HG02623 (cell line): Measurements from ENCODE around the gene BDP1.
A peak's percentile ranks its signal among the peaks of the same experiment; 100 is the strongest.
"Not testable (repeated sequence)": the region's sequence is repeated elsewhere in the genome, so short reads cannot be mapped to it uniquely, and the experiment has no call there.

Experiments
- ATAC-seq: cut with Tn5 transposase; IDR thresholded peaks from one replicate; pipeline ENCODE4 v1.9.1; 2021; ENCODE audit warnings: moderate library complexity; ENCODE audit not compliant: unreplicated experiment

The BDP1 gene

GRCh38 chr5:71461360-71461759 is 5.9 kb downstream of the BDP1 start:
- no peak for ATAC-seq

- no peak for ATAC-seq
Observed at GRCh38 chr5:71471193-71471592, 15.7 kb downstream of the BDP1 start.

DNA sequence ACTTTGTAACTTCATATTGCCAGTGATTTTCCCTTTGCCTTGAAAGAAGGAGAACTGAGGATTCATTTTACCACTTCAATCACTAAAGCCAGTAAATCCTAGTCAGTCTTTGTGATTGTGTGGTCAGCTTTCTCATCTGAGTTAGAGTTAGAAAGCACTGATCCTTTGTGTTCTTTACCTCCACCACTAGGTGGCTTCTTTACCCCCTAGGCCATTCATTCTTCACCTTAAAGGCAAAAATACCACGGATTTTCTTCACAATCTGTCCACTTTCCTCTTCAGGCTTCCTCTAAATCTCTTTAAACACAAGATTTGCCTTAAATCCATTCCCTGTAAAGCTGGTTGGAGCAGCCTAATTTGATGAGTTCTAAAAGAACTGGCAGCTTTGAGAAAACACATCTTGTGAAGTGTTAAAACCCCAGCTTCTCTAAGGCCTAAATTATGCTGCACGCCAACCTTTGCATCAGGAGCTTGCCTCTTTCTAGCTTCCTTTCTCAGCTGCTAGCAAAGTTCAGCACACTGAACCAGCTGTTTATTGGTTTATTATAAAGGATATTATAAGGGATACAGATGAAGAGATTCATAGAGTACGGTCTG is 20.4 kb downstream of the BDP1 start:
- ATAC-seq: no peak

GRCh38 chr5:71481441-71481840 is 26.0 kb downstream of the BDP1 start:
- ATAC-seq: no peak

GRCh38 chr5:71482132-71482531 is 26.7 kb downstream of the BDP1 start:
- ATAC-seq: no peak

DNA sequence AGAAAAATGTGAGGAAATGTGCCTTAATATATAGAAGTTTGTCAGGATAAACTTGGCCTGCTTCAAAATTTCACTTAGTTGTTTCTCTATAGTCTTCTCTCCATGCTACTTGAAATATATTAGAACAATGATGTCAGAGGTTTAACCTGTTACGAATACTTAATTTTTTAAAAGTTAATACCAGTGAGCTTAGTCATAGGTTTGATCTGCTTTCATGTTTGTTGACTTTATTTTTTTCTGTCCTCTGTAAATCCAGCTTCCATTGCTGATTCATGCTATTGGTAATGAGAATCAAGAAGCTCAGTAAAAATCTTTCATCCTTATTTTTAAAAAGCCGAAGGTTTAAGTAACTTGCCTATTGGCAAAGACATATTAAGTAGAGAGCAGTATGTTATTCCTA is 27.9 kb downstream of the BDP1 start:
- no peak for ATAC-seq

GRCh38 chr5:71492817-71493615 is 37.6 kb downstream of the BDP1 start:
- ATAC-seq: no peak

- not testable (repeated sequence) for ATAC-seq
Observed at GRCh38 chr5:71494202-71494601, 38.8 kb downstream of the BDP1 start.

DNA sequence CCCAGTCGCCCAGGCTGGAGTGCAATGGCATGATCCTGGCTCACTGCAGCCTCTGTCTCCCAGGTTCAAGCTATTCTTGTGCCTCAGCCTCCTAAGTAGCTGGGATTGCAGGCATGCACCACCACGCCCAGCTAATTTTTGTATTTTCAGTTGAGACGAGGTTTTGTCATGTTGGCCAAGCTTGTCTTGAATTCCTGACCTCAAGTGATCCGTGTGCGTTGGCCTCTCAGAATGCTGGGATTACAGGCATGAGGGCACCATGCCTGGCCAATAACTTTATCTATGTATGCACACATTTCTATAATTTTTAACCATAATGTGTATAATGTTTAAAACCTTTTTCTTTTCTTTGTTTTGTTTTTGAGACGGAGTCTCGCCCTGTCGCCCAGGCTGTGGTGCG is 43.3 kb downstream of the BDP1 start:
- ATAC-seq: not testable (repeated sequence)

- ATAC-seq: no peak
Observed at GRCh38 chr5:71503536-71503935, 48.1 kb downstream of the BDP1 start.

- ATAC-seq: no peak
Observed at GRCh38 chr5:71522151-71522550, 66.7 kb downstream of the BDP1 start.

DNA sequence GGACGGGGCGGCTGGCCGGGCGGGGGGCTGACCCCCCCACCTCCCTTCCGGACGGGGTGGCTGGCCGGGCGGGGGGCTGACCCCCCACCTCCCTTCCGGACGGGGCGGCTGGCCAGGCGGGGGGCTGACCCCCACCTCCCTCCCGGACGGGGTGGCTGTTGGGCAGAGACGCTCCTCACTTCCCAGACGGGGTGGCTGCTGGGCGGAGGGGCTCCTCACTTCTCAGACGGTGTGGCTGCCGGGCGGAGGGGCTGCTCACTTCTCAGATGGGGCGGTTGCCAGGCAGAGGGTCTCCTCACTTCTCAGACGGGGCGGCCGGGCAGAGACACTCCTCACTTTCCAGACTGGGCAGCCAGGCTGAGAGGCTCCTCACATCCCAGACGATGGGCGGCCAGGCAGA is 70.2 kb downstream of the BDP1 start:
- not testable (repeated sequence) for ATAC-seq

DNA sequence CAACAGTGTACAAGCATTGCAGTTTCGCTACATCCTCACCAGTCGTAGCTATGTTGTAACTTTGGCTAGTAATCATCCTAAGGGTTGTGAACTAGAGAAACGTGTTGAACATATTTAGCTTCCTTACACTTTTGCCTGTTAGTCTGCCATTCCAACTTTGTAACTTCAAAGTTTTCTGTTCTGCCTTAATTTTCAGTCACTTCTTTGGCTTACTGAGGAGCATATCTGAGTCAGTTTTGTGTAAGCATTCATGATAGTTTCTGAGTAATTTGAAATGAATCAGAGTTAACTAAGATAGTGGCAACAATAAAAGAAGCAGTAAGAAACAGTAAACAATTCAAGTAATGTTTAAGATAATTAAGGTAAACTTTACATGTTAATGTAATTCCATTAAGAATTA is 72.8 kb downstream of the BDP1 start:
- no peak for ATAC-seq

GRCh38 chr5:71529682-71530081 is 74.2 kb downstream of the BDP1 start:
- no peak for ATAC-seq

- no peak for ATAC-seq
Observed at GRCh38 chr5:71533142-71533541, 77.7 kb downstream of the BDP1 start.

GRCh38 chr5:71533615-71534014 is 78.2 kb downstream of the BDP1 start:
- peak; percentile 57 for ATAC-seq

DNA sequence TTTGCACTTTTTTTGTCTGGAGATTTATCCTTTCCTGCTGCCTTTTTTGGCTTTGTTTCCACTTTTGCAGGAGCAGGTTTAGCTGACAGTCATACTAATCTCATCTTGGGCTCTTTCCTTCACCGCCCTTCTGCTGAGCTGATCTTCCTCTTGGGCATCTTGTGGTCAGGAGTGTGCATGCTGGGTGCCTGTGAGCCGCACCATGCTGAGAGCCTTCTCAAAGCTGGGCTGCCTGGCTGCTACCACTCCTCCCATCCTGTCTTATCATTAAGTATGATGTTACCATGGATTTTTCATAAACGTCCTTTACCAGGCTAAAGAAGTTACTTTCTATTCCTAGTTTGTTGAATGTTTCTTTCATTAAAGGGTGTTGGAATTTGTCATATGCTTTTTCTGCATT is 82.2 kb downstream of the BDP1 start:
- ATAC-seq: no peak

DNA sequence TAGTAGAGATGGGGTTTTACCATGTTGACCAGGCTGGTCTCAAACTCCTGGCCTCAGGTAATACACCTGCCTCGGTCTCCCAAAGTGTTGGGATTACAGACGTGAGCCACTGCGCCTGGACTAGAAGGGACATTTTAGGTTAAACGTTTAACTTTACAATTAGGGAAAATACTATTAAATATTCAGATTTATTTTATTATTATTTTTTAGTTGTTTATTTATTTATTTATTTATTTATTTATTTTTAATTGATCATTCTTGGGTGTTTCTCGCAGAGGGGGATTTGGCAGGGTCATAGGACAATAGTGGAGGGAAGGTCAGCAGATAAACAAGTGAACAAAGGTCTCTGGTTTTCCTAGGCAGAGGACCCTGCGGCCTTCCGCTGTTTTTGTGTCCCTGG is 95.4 kb downstream of the BDP1 start:
- ATAC-seq: not testable (repeated sequence)

DNA sequence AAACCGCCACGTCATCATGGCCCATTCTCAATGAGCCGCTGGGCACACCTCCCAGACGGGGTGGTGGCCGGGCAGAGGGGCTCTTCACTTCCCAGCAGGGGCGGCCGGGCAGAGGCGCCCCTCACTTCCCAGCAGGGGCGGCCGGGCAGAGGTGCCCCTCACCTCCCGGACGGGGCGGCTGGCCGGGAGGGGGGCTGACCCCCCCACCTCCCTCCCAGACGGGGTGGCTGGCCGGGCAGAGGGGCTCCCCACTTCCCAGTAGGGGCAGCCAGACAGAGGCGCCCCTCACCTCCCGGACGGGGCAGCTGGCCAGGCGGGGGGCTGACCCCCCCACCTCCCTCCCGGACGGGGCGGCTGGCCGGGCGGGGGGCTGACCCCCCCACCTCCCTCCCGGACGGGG is 96.1 kb downstream of the BDP1 start:
- not testable (repeated sequence) for ATAC-seq

GRCh38 chr5:71552026-71552749 is 96.7 kb downstream of the BDP1 start:
- ATAC-seq: not testable (repeated sequence)

DNA sequence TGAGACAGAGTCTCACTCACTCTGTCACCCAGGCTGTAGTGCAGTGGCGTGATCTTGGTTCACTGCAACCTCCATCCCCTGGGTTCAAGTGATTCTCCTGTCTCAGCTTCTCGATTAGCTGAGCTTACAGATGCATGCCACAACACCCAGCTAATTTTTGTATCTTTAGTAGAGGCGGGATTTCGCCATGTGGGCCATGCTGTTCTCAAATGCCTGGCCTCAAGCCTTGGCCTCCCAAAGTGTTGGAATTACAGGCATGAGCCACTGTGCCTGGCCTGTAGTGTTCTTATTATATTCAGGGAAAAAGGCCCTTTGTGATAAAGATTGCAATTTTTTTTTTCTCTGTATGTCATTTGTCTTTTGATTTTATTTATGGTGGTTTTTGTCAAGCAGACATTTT is 107.7 kb downstream of the BDP1 start:
- ATAC-seq: no peak

DNA sequence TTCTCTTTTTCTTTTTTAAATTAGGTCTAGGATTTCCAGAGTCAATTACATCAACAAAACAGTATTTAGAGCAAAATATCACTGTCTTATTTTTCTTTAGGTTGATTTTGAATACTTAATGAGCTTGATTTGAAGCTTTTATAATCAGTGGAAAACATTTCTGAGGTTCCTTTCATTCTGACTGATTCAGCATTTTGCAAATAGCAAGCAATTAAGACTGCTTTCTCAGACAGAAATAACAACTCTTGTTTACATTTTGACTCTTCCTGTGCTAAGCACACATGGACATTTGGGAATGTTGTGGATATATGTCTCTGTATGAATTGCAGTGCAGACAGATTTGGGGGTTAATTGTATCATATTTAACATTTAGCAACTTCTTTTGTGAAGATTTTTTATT is 109.4 kb downstream of the BDP1 start:
- no peak for ATAC-seq
